Measurements from ENCODE around the gene WNT8A.

DNA sequence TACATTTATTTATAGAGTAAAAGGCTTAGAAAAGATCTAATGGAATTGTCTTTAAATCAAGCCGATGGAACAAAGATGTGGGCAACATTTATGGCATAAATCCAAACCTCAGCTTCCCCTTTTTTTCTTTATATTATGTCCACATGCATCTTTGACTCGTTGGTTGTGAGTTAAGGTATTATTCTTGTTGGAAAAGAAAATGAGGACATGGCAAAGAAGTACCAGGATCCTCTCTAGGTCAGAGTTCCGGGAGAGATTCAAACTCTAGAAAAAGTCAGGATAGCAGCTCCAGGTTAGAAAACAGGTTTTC lies 55.9 kb downstream of the WNT8A start:
- TF ChIP-seq, protein P1, sequence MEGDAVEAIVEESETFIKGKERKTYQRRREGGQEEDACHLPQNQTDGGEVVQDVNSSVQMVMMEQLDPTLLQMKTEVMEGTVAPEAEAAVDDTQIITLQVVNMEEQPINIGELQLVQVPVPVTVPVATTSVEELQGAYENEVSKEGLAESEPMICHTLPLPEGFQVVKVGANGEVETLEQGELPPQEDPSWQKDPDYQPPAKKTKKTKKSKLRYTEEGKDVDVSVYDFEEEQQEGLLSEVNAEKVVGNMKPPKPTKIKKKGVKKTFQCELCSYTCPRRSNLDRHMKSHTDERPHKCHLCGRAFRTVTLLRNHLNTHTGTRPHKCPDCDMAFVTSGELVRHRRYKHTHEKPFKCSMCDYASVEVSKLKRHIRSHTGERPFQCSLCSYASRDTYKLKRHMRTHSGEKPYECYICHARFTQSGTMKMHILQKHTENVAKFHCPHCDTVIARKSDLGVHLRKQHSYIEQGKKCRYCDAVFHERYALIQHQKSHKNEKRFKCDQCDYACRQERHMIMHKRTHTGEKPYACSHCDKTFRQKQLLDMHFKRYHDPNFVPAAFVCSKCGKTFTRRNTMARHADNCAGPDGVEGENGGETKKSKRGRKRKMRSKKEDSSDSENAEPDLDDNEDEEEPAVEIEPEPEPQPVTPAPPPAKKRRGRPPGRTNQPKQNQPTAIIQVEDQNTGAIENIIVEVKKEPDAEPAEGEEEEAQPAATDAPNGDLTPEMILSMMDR (IDR thresholded peaks at IDR 0.05), result no peak
- no peak for TF ChIP-seq POLR2A (IDR thresholded peaks at IDR 0.05)
- no peak for TF ChIP-seq POLR2AphosphoS5 (IDR thresholded peaks at IDR 0.05; ENCODE audit: insufficient read depth in 1 of 2, low read depth in 1 of 2)

Data from vagina (tissue), 2 donors.